ENCODE measurements around the gene AKNA.
A peak's percentile ranks its signal among the peaks of the same experiment; 100 is the strongest.

Gene AKNA

DNA sequence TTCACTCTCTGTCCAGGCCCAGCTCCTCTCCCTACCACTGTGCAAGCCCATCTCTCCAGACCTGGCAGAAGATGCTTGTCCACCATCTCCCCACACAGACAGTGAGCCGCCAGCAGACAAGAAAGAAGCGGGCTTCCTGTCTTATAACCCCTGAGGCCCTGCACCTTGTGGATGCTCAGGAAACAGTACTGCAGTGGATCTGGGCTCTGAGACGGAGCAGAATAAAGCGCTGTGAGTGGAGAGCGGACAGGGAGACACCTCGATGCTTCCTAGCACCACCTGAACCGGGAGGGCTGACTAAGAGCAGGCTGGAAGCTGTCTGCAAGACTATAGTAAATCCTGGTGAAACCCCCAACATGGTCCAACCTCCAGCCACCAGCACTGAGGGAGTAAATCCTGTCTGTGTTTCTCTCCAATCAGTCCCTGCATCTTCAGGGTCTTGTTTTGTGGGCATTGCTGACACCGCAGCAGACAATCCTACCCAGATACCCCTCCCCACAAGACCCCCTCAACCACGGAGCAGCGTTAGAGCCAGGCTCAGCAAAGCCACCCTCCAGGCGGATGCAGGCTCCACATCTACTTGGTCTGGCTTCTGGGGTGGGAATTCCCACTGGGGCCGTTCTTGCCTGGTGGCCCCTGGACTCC is 39.4 kb downstream of the AKNA start:
- H3K27ac Mint-ChIP-seq: peak overlapping the region; percentile 85 to 87
- H3K9me3 Mint-ChIP-seq: no peaks in the 10 kb centered on the region
- H3K36me3 Mint-ChIP-seq (ENCODE audit: insufficient read depth): peaks cover 99% of the 10 kb centered on the region
- H3K4me1 Mint-ChIP-seq (ENCODE audit: low read depth in 2 of 2): peaks cover 30 to 42% of the 10 kb centered on the region in 2 donors
- ATAC-seq (replicated peaks) (no peak), DNase-seq (no peak)
- H3K4me3 Mint-ChIP-seq: no peak overlapping the region
- no peaks in the 10 kb centered on the region for H3K27me3 Mint-ChIP-seq

DNA sequence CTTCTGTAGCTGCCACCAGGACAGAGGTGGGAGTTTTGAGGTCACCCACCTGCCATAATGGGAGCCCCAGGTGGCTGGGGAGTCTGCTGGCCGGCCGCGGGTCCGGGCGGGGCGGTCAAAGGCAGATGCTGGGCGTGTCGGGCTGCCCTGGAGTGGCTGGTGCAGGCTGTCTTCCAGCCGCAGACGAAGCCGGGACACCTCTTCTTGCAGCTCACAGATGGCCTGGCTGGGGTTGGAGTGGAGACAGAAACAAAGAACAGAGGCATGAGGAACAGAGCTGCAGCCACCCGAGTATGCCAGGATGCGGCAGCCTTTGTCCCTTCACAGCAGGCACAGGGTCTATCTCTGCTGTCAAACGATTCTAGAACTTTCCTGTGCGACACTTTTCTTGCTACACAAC is 40.1 kb downstream of the AKNA start:
- Mint-ChIP-seq H3K27me3 (no peaks in the 10 kb centered on the region), H3K27ac (peak overlapping the region; percentile 85 to 87), H3K4me3 (no peak overlapping the region), H3K36me3 (ENCODE audit: insufficient read depth) (peaks cover 99% of the 10 kb centered on the region), H3K4me1 (ENCODE audit: low read depth in 2 of 2) (peaks cover 32 to 42% of the 10 kb centered on the region in 2 donors), H3K9me3 (no peaks in the 10 kb centered on the region)
- no peak for DNase-seq
- no peak for ATAC-seq (replicated peaks)

- DNase-seq (no peak), ATAC-seq (replicated peaks) (no peak)
- H3K9me3 Mint-ChIP-seq: no peaks in the 10 kb centered on the region
- H3K4me1 Mint-ChIP-seq (ENCODE audit: low read depth in 2 of 2): peaks cover 33 to 48% of the 10 kb centered on the region in 2 donors
- H3K36me3 Mint-ChIP-seq (ENCODE audit: insufficient read depth): peaks cover 96% of the 10 kb centered on the region
- peak overlapping the region in 1 of 2 donors; percentile 81 for H3K27ac Mint-ChIP-seq
- no peak overlapping the region for H3K4me3 Mint-ChIP-seq
- no peaks in the 10 kb centered on the region for H3K27me3 Mint-ChIP-seq
These were observed 41.6 kb downstream of the AKNA start for GRCh38 chr9:114346146-114346545.

GRCh38 chr9:114345493-114346065 is 42.2 kb downstream of the AKNA start:
- Mint-ChIP-seq H3K9me3 (no peaks in the 10 kb centered on the region), H3K27ac (peak overlapping the region; percentile 52 to 81), H3K4me1 (ENCODE audit: low read depth in 2 of 2) (peaks cover 33 to 48% of the 10 kb centered on the region in 2 donors), H3K27me3 (no peaks in the 10 kb centered on the region), H3K36me3 (ENCODE audit: insufficient read depth) (peaks cover 96% of the 10 kb centered on the region), H3K4me3 (no peak overlapping the region)
- DNase-seq (no peak), ATAC-seq (replicated peaks) (no peak)

DNA sequence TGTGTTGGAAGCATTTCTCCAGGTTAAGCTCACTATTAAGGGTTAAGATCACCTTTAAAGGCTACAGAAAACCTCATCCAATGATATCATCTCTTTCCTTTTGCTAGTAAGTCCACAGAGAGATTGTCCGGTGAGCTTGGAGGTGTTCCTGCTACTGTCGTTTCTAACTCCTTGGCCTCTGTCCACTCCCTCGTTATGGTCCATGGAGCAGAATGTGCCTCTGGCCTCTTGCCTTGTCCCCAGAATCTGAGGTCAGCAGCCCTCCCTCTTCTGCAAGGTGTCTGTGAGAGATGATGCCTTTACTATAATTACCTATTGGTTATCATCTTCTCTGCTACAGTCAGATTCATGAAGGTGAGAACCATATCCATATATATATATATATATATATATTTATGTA is 43.1 kb downstream of the AKNA start:
- H3K4me1 Mint-ChIP-seq (ENCODE audit: low read depth in 2 of 2): peaks cover 28 to 44% of the 10 kb centered on the region in 2 donors
- H3K9me3 Mint-ChIP-seq: no peaks in the 10 kb centered on the region
- H3K36me3 Mint-ChIP-seq (ENCODE audit: insufficient read depth): peaks cover 96% of the 10 kb centered on the region
- no peaks in the 10 kb centered on the region for H3K27me3 Mint-ChIP-seq
- peak overlapping the region; percentile 52 to 81 for H3K27ac Mint-ChIP-seq
- no peak overlapping the region for H3K4me3 Mint-ChIP-seq
- DNase-seq (no peak), ATAC-seq (replicated peaks) (no peak)

GRCh38 chr9:114344188-114344566 is 43.6 kb downstream of the AKNA start:
- H3K9me3 Mint-ChIP-seq: no peaks in the 10 kb centered on the region
- no peaks in the 10 kb centered on the region for H3K27me3 Mint-ChIP-seq
- ATAC-seq (replicated peaks): no peak
- peaks cover 96% of the 10 kb centered on the region for H3K36me3 Mint-ChIP-seq (ENCODE audit: insufficient read depth)
- peak overlapping the region; percentile 52 to 81 for H3K27ac Mint-ChIP-seq
- H3K4me1 Mint-ChIP-seq (ENCODE audit: low read depth in 2 of 2): peaks cover 23 to 39% of the 10 kb centered on the region in 2 donors
- DNase-seq: no peak
- no peak overlapping the region for H3K4me3 Mint-ChIP-seq

DNA sequence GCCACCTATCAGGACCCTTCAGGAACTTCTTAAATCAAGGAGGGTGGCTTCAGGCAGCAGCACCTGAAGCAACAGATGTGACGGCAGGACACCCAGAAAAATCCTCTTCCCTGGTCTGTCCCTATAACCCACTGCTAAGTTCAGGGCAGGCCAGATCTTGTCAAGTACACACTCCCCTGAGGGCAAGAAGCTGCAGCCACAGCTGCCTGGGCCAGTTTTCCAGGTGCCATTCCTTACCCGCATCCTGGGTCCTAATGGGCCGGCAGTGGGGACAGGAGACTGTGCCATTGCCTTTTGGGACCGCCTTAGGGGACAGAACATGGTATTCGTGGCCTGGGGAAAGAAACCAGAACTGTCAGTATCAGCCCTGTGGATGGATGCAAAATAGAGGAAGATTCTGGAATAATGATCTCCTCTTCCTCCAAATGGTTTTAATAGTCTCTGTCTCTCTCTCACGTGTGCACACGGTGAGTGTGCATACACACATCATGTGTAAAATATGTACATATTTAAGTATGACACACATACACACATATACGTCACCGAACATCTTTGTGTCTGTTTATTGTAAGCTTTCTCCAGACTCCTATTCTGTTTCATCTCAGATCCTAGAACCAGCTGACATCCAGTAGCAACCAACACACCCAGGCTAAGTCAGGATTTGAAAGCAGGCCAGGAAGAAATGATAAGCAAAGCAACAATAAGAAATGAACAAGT is 44.2 kb downstream of the AKNA start:
- Mint-ChIP-seq H3K27ac (peak overlapping the region; percentile 52 to 81), H3K27me3 (no peaks in the 10 kb centered on the region), H3K9me3 (no peaks in the 10 kb centered on the region), H3K36me3 (ENCODE audit: insufficient read depth) (peaks cover 96% of the 10 kb centered on the region), H3K4me3 (no peak overlapping the region), H3K4me1 (ENCODE audit: low read depth in 2 of 2) (peaks cover 19 to 36% of the 10 kb centered on the region in 2 donors)
- DNase-seq (no peak), ATAC-seq (replicated peaks) (no peak)

DNA sequence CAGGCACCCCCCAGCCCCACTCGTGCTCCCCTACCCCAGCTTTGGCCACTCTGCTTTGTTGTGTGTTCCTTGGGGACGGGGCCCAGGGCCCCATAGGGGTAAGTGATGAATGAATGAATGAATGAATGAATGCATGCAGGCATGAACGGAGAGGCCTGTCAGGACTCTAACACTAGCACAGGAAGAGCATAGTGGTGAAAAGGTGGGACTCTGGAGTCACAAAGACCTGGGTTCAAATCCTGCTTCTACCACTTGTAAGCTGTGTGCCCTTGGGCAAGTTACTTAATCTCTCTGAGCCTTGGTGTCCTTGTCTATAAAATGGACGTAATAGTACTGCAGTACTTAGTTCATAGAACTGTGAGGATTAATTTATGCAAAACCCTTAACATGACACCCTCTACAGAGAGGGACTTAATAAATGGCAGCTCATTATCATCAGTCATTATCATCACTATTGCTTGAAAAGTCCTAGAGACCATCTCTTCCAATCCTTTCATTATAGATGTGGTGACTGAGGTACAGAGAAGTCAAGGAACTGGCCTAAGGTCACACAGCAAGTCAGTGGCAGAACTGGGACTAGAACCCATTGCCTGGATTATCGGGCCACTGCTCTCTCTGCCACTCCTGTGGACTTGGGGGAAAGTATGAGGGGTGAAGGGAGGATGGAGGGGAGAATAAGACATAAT is 44.9 kb downstream of the AKNA start:
- Mint-ChIP-seq H3K27me3 (no peaks in the 10 kb centered on the region), H3K4me3 (no peak overlapping the region), H3K36me3 (ENCODE audit: insufficient read depth) (peaks cover 95% of the 10 kb centered on the region), H3K27ac (peak overlapping the region; percentile 52 to 81), H3K4me1 (ENCODE audit: low read depth in 2 of 2) (peaks cover 18 to 34% of the 10 kb centered on the region in 2 donors), H3K9me3 (no peaks in the 10 kb centered on the region)
- ATAC-seq (replicated peaks) (no peak), DNase-seq (no peak)

GRCh38 chr9:114341991-114342390 is 45.8 kb downstream of the AKNA start:
- Mint-ChIP-seq H3K36me3 (ENCODE audit: insufficient read depth) (peaks cover 96% of the 10 kb centered on the region), H3K27me3 (no peaks in the 10 kb centered on the region), H3K9me3 (no peaks in the 10 kb centered on the region), H3K27ac (peak overlapping the region; percentile 79 to 81), H3K4me3 (no peak overlapping the region), H3K4me1 (ENCODE audit: low read depth in 2 of 2) (peaks cover 17 to 36% of the 10 kb centered on the region in 2 donors)
- DNase-seq (no peak), ATAC-seq (replicated peaks) (no peak)

DNA sequence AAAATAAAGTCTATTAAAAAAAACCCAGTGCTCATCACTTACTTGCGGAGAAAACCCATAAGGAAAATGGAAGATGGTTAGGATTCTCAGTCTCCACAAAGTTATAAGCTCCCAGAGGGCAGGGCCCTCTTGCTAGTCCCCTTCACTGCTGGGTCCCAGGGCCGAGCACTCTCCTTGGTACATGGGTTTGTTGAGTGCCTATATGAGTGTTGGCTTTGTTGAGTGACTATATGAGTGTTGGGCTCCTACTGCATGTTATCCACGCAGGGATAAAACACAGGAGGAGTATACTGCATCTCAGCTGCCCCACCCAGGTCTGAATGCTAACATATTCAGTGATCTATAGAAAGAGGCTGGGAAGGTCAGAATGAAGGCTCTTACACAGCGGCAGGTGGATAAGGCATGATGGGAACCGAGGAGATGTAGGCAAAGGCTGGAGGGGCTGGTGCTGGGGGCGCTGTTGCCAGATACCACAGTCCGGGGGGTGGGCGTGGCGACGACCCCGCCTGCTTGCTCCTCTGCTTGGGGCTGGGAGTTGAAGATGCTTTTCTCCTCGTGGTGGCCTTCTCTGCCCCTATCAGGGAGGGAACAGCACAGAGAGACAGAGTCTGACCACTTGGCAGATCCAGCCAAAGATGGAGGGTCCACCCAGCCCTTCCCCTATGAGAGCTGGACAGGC is 46.5 kb downstream of the AKNA start:
- Mint-ChIP-seq H3K36me3 (ENCODE audit: insufficient read depth) (peaks cover 96% of the 10 kb centered on the region), H3K27me3 (no peaks in the 10 kb centered on the region), H3K4me3 (no peak overlapping the region), H3K4me1 (ENCODE audit: low read depth in 2 of 2) (peaks cover 15 to 36% of the 10 kb centered on the region in 2 donors), H3K27ac (peak overlapping the region; percentile 79 to 81), H3K9me3 (no peaks in the 10 kb centered on the region)
- DNase-seq: no peak
- no peak for ATAC-seq (replicated peaks)

DNA sequence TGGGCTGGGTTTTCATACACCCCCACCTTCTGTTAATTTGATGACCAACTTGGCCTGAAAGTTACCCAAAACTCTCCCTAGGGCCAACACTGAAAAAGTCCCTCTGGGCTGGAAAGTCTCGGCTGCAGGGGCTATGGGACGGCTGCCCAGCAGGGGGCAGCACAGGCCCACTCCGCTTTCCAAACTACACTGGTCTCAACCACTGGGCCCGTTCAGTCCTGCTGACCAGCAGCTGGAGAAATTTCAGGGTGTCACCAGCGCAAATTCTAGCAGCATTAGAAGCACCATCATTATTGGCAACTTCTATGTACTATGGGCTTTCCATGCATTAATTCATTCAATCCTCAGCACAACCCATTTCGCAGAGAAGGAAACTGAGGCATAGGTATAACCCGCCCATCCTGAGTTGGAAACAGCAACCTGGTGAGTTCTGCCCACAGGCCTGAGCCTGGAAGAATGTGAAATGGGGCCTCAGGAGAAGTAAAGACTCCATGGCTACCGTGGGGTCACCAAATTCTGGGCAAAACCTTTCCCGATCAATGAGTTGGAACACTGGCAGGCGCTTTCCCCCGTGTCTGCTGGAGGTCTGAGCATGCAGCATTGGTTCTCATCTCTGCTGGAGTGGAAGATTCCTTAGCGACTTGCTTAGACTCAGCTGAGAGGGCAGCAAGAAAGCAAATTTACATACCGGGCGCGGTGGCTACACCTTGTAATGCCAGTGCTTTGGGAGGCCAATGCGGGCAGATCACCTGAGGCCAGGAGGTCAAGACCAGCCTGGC is 48.5 kb downstream of the AKNA start:
- peaks cover 14 to 31% of the 10 kb centered on the region in 2 donors for H3K4me1 Mint-ChIP-seq (ENCODE audit: low read depth in 2 of 2)
- H3K27ac Mint-ChIP-seq: peak overlapping the region; percentile 46 to 56
- H3K36me3 Mint-ChIP-seq (ENCODE audit: insufficient read depth): peaks cover 96% of the 10 kb centered on the region
- no peaks in the 10 kb centered on the region for H3K9me3 Mint-ChIP-seq
- ATAC-seq (replicated peaks) (peak; percentile 73), DNase-seq (peak; percentile 42 to 53 (median 51))
- H3K4me3 Mint-ChIP-seq: no peak overlapping the region
- no peaks in the 10 kb centered on the region for H3K27me3 Mint-ChIP-seq

DNA sequence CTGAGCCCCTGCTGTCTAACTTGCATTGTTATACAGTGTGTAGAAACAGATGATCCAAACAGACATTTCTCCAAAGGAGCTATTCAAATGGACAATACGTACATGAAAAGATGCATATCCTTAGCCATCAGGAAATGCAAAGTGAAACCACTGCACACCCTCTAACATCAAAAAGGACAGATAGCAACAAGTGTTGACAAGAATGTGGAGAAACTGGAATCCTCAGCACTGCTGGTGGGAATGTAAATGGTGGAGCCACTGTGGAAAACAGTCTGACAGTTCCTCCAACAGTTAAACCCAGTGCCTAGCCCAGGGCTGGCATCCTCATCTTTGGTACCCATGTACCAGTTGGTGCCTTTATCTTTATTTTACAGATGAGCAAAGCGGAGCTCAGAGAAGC is 49.6 kb downstream of the AKNA start:
- Mint-ChIP-seq H3K27ac (peak overlapping the region; percentile 49 to 80), H3K36me3 (ENCODE audit: insufficient read depth) (peaks cover 85% of the 10 kb centered on the region), H3K9me3 (no peaks in the 10 kb centered on the region), H3K4me1 (ENCODE audit: low read depth in 2 of 2) (peaks cover 14 to 25% of the 10 kb centered on the region in 2 donors), H3K27me3 (no peaks in the 10 kb centered on the region), H3K4me3 (no peak overlapping the region)
- ATAC-seq (replicated peaks): no peak
- DNase-seq: no peak
